Measurements from ENCODE around the gene KCNH5.

The KCNH5 gene

GRCh38 chr14:62778852-62779251 is 266.4 kb downstream of the KCNH5 start:
- Histone ChIP-seq H4K20me1 (ENCODE audit: low read depth, low read length) (no peaks in the 10 kb centered on the region), H3K9me2 (replicated peaks; ENCODE audit: insufficient read depth, low read length) (no peaks in the 10 kb centered on the region), H3K9ac (ENCODE audit: low read length) (no peak overlapping the region), H2AFZ (ENCODE audit: low read depth, low read length, severe bottlenecking) (no peak overlapping the region), H3K36me3 (ENCODE audit: low read length) (no peaks in the 10 kb centered on the region), H3K9me3 (ENCODE audit: insufficient read depth, low read length) (no peaks in the 10 kb centered on the region), H3K4me3 (ENCODE audit: insufficient read depth, low read length, poor library complexity, severe bottlenecking) (no peak overlapping the region), H3K79me2 (ENCODE audit: insufficient read depth, low read length) (no peaks in the 10 kb centered on the region), H3K27me3 (ENCODE audit: low read length) (no peaks in the 10 kb centered on the region), H3K4me2 (ENCODE audit: low read depth, low read length, poor library complexity, severe bottlenecking) (no peak overlapping the region), H3F3A (ENCODE audit: insufficient read depth) (no peaks in the 10 kb centered on the region), H3K27ac (ENCODE audit: low read depth, low read length) (no peak overlapping the region)
- TF ChIP-seq, protein P1, sequence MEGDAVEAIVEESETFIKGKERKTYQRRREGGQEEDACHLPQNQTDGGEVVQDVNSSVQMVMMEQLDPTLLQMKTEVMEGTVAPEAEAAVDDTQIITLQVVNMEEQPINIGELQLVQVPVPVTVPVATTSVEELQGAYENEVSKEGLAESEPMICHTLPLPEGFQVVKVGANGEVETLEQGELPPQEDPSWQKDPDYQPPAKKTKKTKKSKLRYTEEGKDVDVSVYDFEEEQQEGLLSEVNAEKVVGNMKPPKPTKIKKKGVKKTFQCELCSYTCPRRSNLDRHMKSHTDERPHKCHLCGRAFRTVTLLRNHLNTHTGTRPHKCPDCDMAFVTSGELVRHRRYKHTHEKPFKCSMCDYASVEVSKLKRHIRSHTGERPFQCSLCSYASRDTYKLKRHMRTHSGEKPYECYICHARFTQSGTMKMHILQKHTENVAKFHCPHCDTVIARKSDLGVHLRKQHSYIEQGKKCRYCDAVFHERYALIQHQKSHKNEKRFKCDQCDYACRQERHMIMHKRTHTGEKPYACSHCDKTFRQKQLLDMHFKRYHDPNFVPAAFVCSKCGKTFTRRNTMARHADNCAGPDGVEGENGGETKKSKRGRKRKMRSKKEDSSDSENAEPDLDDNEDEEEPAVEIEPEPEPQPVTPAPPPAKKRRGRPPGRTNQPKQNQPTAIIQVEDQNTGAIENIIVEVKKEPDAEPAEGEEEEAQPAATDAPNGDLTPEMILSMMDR (IDR thresholded peaks at IDR 0.05; ENCODE audit: insufficient read depth, low read length, poor library complexity, severe bottlenecking) = no peak
- no peak for TF ChIP-seq EZH2phosphoT487 (conservative IDR thresholded peaks at IDR 0.05; ENCODE audit: low read length)

GRCh38 chr14:62778310-62778709 is 266.9 kb downstream of the KCNH5 start:
- no peak for TF ChIP-seq EZH2phosphoT487 (conservative IDR thresholded peaks at IDR 0.05; ENCODE audit: low read length)
- TF ChIP-seq, protein P1 (IDR thresholded peaks at IDR 0.05; ENCODE audit: insufficient read depth, low read length, poor library complexity, severe bottlenecking) = no peak
- Histone ChIP-seq H3K79me2 (ENCODE audit: insufficient read depth, low read length) (no peaks in the 10 kb centered on the region), H3K9me3 (ENCODE audit: insufficient read depth, low read length) (no peaks in the 10 kb centered on the region), H3K36me3 (ENCODE audit: low read length) (no peaks in the 10 kb centered on the region), H3F3A (ENCODE audit: insufficient read depth) (no peaks in the 10 kb centered on the region), H3K27me3 (ENCODE audit: low read length) (no peaks in the 10 kb centered on the region), H4K20me1 (ENCODE audit: low read depth, low read length) (no peaks in the 10 kb centered on the region), H3K9me2 (replicated peaks; ENCODE audit: insufficient read depth, low read length) (no peaks in the 10 kb centered on the region), H2AFZ (ENCODE audit: low read depth, low read length, severe bottlenecking) (no peak overlapping the region), H3K27ac (ENCODE audit: low read depth, low read length) (no peak overlapping the region), H3K9ac (ENCODE audit: low read length) (no peak overlapping the region), H3K4me2 (ENCODE audit: low read depth, low read length, poor library complexity, severe bottlenecking) (no peak overlapping the region), H3K4me3 (ENCODE audit: insufficient read depth, low read length, poor library complexity, severe bottlenecking) (no peak overlapping the region)

DNA sequence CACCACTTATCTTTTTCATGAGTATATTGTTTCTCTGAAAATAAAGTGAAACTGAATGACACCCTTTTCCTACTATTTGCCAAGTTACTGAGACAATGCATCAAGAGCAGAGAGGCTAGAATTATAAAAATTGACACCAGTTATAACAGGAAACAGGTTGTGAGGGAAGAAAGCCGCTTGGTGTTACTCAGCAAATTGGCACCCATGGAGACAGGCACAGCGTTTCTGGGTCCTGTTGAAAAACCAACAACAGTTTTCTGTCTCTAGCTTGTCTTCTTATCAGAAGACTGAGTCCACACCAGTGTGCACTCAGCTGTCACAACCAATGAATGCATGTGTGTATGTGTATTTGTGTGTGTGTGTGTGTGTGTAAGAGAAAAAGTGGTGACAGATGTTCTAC is 267.7 kb downstream of the KCNH5 start:
- no peaks in the 10 kb centered on the region for H3K9me3 ChIP-seq (ENCODE audit: insufficient read depth, low read length)
- H3K4me2 ChIP-seq (ENCODE audit: low read depth, low read length, poor library complexity, severe bottlenecking) = no peak overlapping the region
- H3K36me3 ChIP-seq (ENCODE audit: low read length) = no peaks in the 10 kb centered on the region
- no peaks in the 10 kb centered on the region for H4K20me1 ChIP-seq (ENCODE audit: low read depth, low read length)
- H3K4me3 ChIP-seq (ENCODE audit: insufficient read depth, low read length, poor library complexity, severe bottlenecking) = no peak overlapping the region
- no peaks in the 10 kb centered on the region for H3K79me2 ChIP-seq (ENCODE audit: insufficient read depth, low read length)
- TF ChIP-seq, protein P1 (IDR thresholded peaks at IDR 0.05; ENCODE audit: insufficient read depth, low read length, poor library complexity, severe bottlenecking) = no peak
- no peak for TF ChIP-seq EZH2phosphoT487 (conservative IDR thresholded peaks at IDR 0.05; ENCODE audit: low read length)
- H3K9me2 ChIP-seq (replicated peaks; ENCODE audit: insufficient read depth, low read length) = no peaks in the 10 kb centered on the region
- no peak overlapping the region for H2AFZ ChIP-seq (ENCODE audit: low read depth, low read length, severe bottlenecking)
- H3F3A ChIP-seq (ENCODE audit: insufficient read depth) = no peaks in the 10 kb centered on the region
- H3K27ac ChIP-seq (ENCODE audit: low read depth, low read length) = no peak overlapping the region
- H3K9ac ChIP-seq (ENCODE audit: low read length) = no peak overlapping the region
- no peaks in the 10 kb centered on the region for H3K27me3 ChIP-seq (ENCODE audit: low read length)
